Smooth muscle cell (in vitro differentiated cells): ENCODE data around the gene HS6ST3. TPM values are rescaled to one million over a fixed set of nuclear protein-coding genes. Genes with fewer than 3 reads are reported as not detected.

Experiments
- DNase-seq: peaks from one replicate; lab custom pipeline; 2025; ENCODE audit not compliant: unreplicated experiment; lab: John Stamatoyannopoulos, UW
- H2AFZ ChIP-seq: fragments of 200-600 bp; sonication (generic); 2 replicates; pipeline ENCODE4 v1.6.0; 2016; ENCODE audit warnings: antibody characterized with exemption, low read depth, mild to moderate bottlenecking
- H3F3A ChIP-seq: fragments of 200-600 bp; sonication (generic); 2 replicates; pipeline ENCODE4 v1.6.0; 2017; ENCODE audit warnings: antibody characterized with exemption, low read depth
- H3K27ac ChIP-seq: fragments of 200-600 bp; sonication (generic); 2 replicates; pipeline ENCODE4 v1.5.1; 2016; ENCODE audit warnings: low read depth, mild to moderate bottlenecking
- H3K27me3 ChIP-seq: fragments of 200-600 bp; sonication (generic); 2 replicates; pipeline ENCODE4 v1.6.1; 2016; ENCODE audit warnings: low read depth, mild to moderate bottlenecking
- H3K36me3 ChIP-seq: fragments of 200-600 bp; sonication (generic); 2 replicates; pipeline ENCODE4 v1.5.1; 2016; ENCODE audit warnings: low read depth
- H3K4me1 ChIP-seq: fragments of 200-600 bp; sonication (generic); 2 replicates; pipeline ENCODE4 v1.5.1; 2016; ENCODE audit warnings: low read depth
- H3K4me2 ChIP-seq: fragments of 200-600 bp; sonication (generic); 2 replicates; pipeline ENCODE4 v1.6.0; 2016; ENCODE audit warnings: mild to moderate bottlenecking
- H3K4me3 ChIP-seq: fragments of 200-600 bp; sonication (generic); 2 replicates; pipeline ENCODE4 v1.5.1; 2016; ENCODE audit warnings: mild to moderate bottlenecking
- H3K79me2 ChIP-seq: fragments of 200-600 bp; sonication (generic); 2 replicates; pipeline ENCODE4 v1.6.0; 2016; ENCODE audit warnings: low read depth, mild to moderate bottlenecking
- H3K9ac ChIP-seq: fragments of 200-600 bp; sonication (generic); 2 replicates; pipeline ENCODE4 v1.6.0; 2016; ENCODE audit warnings: low read depth
- H3K9me3 ChIP-seq: fragments of 200-600 bp; sonication (generic); replicated peaks from 2 replicates; pipeline ENCODE4 v1.5.1; 2016; ENCODE audit warnings: low read depth
- H4K20me1 ChIP-seq: fragments of 200-600 bp; sonication (generic); 2 replicates; pipeline ENCODE4 v1.6.0; 2016; ENCODE audit warnings: low read depth
- CTCF ChIP-seq: fragments of 200-600 bp; sonication (generic); IDR thresholded peaks from 2 replicates; pipeline ENCODE4 v1.5.1; 2017; ENCODE audit warnings: borderline replicate concordance, mild to moderate bottlenecking, antibody characterized with exemption; ENCODE audit not compliant: insufficient read depth, poor library complexity, severe bottlenecking
- WGBS: methylation state at CpG from one replicate; pipeline ENCODE4 v1.1.7; 2016; ENCODE audit warnings: low lambda C conversion rate; 5-methylcytosine and 5-hydroxymethylcytosine counted together
- polyA plus RNA-seq: library from polyadenylated mRNA; unstranded; fragments of >200 nt; fragmentation: Nextera tagmentation; extraction: Ambion mirVana; gene quantifications from 2 replicates; pipeline ENCODE4 v1.2.1, GENCODE V29; 2016
- total RNA-seq: library from RNA; depleted of rRNA; stranded (reverse); fragments of >200 nt; gene quantifications from 2 replicates; pipeline ENCODE4 v1.2.3, GENCODE V29; 2014

HS6ST3 gene
- total and polyA plus RNA-seq, 2 experiments from 2014 or later = 0.09 TPM; not detected in 1

DNA sequence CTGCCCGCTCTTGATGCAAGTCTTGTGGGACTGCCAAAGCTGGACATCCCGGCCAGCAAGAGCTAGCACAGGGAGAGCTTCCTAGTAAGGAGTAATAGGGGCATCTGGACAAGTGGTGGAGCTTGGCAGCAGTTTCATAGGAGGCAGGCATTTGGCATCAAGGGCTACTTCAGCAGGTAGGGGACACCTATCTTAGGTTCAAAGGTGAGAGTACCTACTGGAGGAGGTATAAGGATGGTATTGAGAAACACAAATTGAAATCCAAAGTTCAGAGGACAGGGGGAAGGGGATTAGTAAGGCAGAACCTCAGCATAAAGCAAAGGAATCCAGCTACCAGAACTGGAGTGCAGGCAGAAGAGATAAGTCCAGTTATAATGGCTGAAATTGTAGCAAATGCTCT, 462.7 kb downstream of the HS6ST3 start:
- no peak overlapping the region for H3K9ac ChIP-seq
- WGBS = 95% methylated on average over 2 of the region's 2 CpGs
- no peak overlapping the region for H3K4me2 ChIP-seq

GRCh38 chr13:96553796-96554195, 463.9 kb downstream of the HS6ST3 start:
- Histone ChIP-seq H3F3A (no peaks in the 10 kb centered on the region), H3K27me3 (no peaks in the 10 kb centered on the region), H3K9ac (no peak overlapping the region), H4K20me1 (no peaks in the 10 kb centered on the region), H3K4me1 (no peaks in the 10 kb centered on the region), H3K4me3 (no peak overlapping the region), H3K79me2 (no peaks in the 10 kb centered on the region), H3K36me3 (no peaks in the 10 kb centered on the region), H3K27ac (no peak overlapping the region), H3K4me2 (no peak overlapping the region), H2AFZ (no peak overlapping the region), H3K9me3 (no peaks in the 10 kb centered on the region)
- no peak for DNase-seq
- no peak for TF ChIP-seq CTCF
- over 99% methylated on average over 7 of the region's 7 CpGs for WGBS

More for the DNA sequence above, 462.7 kb downstream of the HS6ST3 start:
- H3K27me3 ChIP-seq = no peaks in the 10 kb centered on the region
- no peaks in the 10 kb centered on the region for H3K36me3 ChIP-seq
- no peaks in the 10 kb centered on the region for H3K4me1 ChIP-seq
- DNase-seq = no peak
- TF ChIP-seq CTCF = no peak
- no peak overlapping the region for H3K4me3 ChIP-seq
- no peak overlapping the region for H3K27ac ChIP-seq
- no peaks in the 10 kb centered on the region for H3K9me3 ChIP-seq
- no peaks in the 10 kb centered on the region for H3F3A ChIP-seq
- H2AFZ ChIP-seq = no peak overlapping the region
- H3K79me2 ChIP-seq = no peaks in the 10 kb centered on the region
- H4K20me1 ChIP-seq = no peaks in the 10 kb centered on the region

- no peak for TF ChIP-seq CTCF
- WGBS = 85% methylated on average over 4 of the region's 4 CpGs
- Histone ChIP-seq H3F3A (no peaks in the 10 kb centered on the region), H3K4me3 (no peak overlapping the region), H4K20me1 (no peaks in the 10 kb centered on the region), H3K9ac (no peak overlapping the region), H3K4me1 (no peaks in the 10 kb centered on the region), H3K4me2 (no peak overlapping the region), H3K27ac (no peak overlapping the region), H3K9me3 (no peaks in the 10 kb centered on the region), H3K36me3 (no peaks in the 10 kb centered on the region), H3K27me3 (no peaks in the 10 kb centered on the region), H3K79me2 (no peaks in the 10 kb centered on the region), H2AFZ (no peak overlapping the region)
- no peak for DNase-seq
These were observed 483.7 kb downstream of the HS6ST3 start for GRCh38 chr13:96573563-96573962.
